DLD1 (cell line): Measurements from ENCODE around the gene ZNF264.
"Not testable (repeated sequence)": the region's sequence is repeated elsewhere in the genome, so short reads cannot be mapped to it uniquely, and the experiment has no call there.

Source experiments
- in situ Hi-C: cut with HindIII; loops from 2 replicates; pipeline ENCODE4 v1.10.0; 2017; ENCODE audit warnings: low sequenced_read_pairs

The ZNF264 gene

GRCh38 chr19:57191141-57192076 lies at the start of gene ZNF264:
Gene ZNF264, plus strand, starts transcription at chr19:57191500. Its CDS starts 414 bp downstream, at chr19:57191914.
- in situ Hi-C loops: no loop called here

GRCh38 chr19:57141699-57142098 lies 49.6 kb upstream of the ZNF264 start:
- in situ Hi-C loops: no loop called here

- in situ Hi-C loops: no loop called here
Observed at GRCh38 chr19:57152921-57153320, 38.4 kb upstream of the ZNF264 start.

GRCh38 chr19:57161985-57162539 lies 29.2 kb upstream of the ZNF264 start:
- in situ Hi-C loops: no loop called here

- in situ Hi-C loops: no loop called here
Observed at GRCh38 chr19:57165846-57166245, 25.5 kb upstream of the ZNF264 start.

GRCh38 chr19:57167385-57167784 lies 23.9 kb upstream of the ZNF264 start, which contains the start of gene DUXA:
Gene DUXA, minus strand, starts transcription at chr19:57167485. Its CDS starts 42 bp downstream, at chr19:57167443.
- in situ Hi-C loops: no loop called here

GRCh38 chr19:57171551-57172081 lies 19.7 kb upstream of the ZNF264 start:
- in situ Hi-C loops: no loop called here

- in situ Hi-C loops: no loop called here
Observed at GRCh38 chr19:57190301-57190700, 999 bp upstream of the ZNF264 start.

- in situ Hi-C loops: no loop called here
Observed at GRCh38 chr19:57192077-57192420, 749 bp downstream of the ZNF264 start.

- in situ Hi-C loops: no loop called here
Observed at GRCh38 chr19:57192993-57193392, 1.7 kb downstream of the ZNF264 start.

- in situ Hi-C loops: not testable (repeated sequence)
Observed at GRCh38 chr19:57197874-57198273, 6.6 kb downstream of the ZNF264 start.

GRCh38 chr19:57202160-57202559 lies 10.9 kb downstream of the ZNF264 start:
- in situ Hi-C loops: no loop called here

GRCh38 chr19:57210381-57210780 lies 19.1 kb downstream of the ZNF264 start:
- in situ Hi-C loops: no loop called here

- in situ Hi-C loops: no loop called here
Observed at GRCh38 chr19:57212109-57212508, 20.8 kb downstream of the ZNF264 start.

- in situ Hi-C loops: no loop called here
Observed at GRCh38 chr19:57227502-57227901, 36.2 kb downstream of the ZNF264 start.

- in situ Hi-C loops: no loop called here
Observed at GRCh38 chr19:57231686-57232085, 40.4 kb downstream of the ZNF264 start.

- in situ Hi-C loops: no loop called here
Observed at GRCh38 chr19:57233207-57233606, 41.9 kb downstream of the ZNF264 start.

- in situ Hi-C loops: no loop called here
Observed at GRCh38 chr19:57239982-57240310, 48.6 kb downstream of the ZNF264 start.

GRCh38 chr19:57240311-57241090 lies 49.2 kb downstream of the ZNF264 start, which contains the start of gene ZNF805:
Gene ZNF805, plus strand, starts transcription at chr19:57240632. Its CDS starts 260 bp downstream, at chr19:57240892.
- in situ Hi-C loops: no loop called here

- in situ Hi-C loops: no loop called here
Observed at GRCh38 chr19:57241176-57241575, 49.9 kb downstream of the ZNF264 start.

- in situ Hi-C loops: no loop called here
Observed at GRCh38 chr19:57242821-57243220, 51.5 kb downstream of the ZNF264 start.
